Femur (tissue), 1 donor: Measurements from ENCODE around the gene SAMD11.
"Not testable (repeated sequence)": the region's sequence is repeated elsewhere in the genome, so short reads cannot be mapped to it uniquely, and the experiment has no call there.

Experiments
- DNase-seq: peaks from one replicate; pipeline ENCODE4 v3.0.0-alpha.2; 2017

The SAMD11 gene

GRCh38 chr1:966135-966703 lies 42.5 kb downstream of the SAMD11 start, which contains the start of gene PLEKHN1:
Gene PLEKHN1 (plus strand): TSS chr1:966482. CDS start chr1:966532, 50 bp downstream.
- DNase-seq = no peak

DNA sequence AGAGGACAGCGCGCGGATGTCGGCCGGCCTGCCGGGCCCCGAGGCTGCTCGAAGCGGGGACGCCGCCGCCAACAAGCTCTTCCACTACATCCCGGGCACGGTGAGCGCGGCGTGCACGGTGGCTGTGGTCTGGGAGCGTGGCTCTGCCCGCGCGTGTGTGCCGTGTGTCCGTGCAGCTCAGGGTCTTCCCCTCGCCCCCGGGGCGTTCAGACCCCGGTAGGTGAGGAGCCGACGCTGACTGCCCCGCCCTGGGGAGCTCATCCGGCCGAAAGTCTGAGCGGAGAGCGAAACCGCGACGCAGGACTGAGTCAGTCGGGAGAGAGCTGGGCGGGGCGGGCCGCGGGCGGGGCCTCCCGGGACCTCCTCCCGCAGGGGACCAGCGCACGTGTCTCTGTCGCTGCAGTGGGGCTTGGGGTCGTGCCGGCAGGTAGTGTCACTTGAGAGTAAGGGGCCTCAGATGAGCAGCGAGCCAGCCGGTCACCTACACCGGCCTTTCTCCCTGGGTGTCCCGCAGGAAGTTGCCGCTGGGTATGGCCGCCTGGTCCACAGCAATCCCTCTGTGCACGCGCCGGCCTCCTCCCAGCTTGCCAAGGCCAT lies 43.1 kb downstream of the SAMD11 start:
- DNase-seq = no peak

DNA sequence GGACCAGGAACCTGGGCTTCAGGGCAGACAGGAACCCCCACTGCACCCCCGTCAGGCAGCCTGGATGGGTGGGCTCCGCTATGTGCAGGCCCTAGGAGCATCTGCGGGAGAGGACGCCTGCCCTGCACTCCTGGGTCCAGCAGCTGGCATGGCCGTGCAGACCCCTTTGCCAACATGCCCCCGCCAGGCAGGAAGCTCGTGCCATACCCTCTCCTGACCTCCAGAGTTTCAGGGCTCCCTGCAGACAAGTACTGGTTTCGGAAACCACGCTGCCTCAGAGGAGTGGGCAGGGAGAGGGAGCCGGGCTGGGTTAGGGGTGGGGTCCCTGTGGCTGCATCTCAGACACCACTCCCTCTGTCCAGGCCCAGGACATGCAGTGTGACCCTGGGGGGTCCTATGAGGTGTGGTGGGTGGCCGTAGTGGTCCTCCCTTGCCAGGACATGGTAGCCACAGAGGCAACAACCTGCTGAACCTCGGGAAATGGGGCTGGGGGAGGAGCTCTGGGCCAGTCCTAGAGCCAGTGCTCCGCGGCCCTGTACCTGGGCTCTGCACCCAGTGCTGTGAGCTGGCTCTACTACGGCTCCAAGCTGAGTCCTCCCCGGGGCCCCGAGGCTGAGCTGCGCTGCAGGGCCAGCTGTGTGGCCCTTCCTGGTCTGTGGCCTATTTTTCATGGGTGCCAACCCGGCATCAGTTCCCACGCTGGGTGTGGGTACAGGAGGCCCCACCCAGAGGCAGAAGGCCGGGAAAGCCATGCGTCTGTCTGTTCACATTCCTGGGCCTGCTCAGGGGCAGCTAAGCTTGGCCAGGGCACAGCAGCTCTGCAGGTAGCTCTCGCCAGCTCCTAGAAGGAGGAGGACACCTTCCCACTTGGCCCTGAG lies 44.0 kb downstream of the SAMD11 start:
- no peak for DNase-seq

GRCh38 chr1:969260-969855 lies 45.6 kb downstream of the SAMD11 start:
- DNase-seq = no peak

GRCh38 chr1:970242-970972 lies 46.7 kb downstream of the SAMD11 start:
- no peak for DNase-seq

DNA sequence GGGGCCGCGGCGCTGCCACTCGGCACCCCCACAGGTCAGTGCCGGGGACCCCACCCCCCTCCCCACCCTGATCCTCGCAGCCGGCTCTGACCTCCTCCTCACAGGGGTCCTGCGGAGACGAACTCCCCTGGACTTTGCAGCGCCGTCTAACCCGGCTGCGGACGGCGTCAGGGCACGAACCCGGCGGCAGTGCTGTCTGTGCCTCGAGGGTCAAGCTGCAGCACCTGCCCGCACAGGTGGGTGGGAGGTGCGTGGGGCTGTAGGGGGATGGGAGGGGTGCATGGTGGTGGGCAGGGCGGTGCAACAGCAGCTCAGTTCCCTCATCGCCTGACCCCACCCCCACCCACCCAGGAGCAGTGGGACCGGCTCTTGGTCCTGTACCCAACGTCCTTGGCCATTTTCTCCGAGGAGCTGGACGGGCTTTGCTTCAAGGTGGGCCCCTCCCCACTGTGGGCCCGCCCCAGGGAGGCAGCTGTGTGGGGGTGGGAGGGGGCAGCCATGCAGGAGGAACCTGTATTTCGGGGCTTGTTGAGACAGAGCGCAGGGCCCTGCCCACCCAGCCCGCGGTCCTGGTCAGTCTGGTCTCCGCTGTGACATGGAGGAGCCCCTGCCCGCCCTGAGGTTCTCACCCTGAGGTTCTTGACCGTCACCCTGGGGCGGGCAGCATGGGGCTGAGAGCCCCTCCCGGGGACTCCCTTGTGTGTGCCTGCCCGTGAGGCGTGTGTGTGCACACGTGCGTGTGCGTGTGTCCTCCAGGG lies 47.4 kb downstream of the SAMD11 start:
- no peak for DNase-seq

DNA sequence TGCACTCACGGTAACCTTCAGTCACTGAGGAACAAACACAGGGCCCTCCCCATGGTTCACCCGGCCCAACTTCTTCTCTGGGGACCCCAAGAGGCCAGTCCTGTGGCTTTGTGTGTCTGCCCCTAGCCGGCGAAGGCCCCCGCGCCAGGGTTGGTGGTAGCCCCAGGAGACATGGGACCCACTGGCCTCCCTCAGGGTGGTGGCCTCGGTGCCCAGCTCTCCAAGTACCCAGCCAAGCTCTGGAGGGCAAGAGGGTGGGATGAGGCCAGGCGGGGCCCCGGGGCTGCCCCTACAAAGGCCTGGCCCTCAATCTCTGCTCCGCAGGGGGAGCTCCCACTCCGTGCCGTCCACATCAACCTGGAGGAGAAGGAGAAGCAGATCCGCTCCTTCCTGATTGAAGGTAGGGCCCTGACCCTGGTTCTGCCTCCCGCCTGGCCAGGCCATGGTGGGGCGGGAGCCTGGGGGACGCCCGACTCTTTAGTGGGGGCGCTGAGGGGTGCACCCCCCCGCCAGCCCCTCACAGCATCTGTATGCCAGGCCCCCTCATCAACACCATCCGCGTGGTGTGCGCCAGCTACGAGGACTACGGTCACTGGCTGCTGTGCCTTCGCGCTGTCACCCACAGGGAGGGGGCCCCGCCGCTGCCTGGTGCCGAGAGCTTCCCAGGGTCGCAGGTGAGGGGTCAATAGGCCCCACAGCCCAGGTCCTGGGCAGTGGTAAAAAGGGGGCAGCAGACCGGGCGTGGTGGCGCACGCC lies 48.2 kb downstream of the SAMD11 start:
- no peak for DNase-seq

- no peak for DNase-seq
Observed at GRCh38 chr1:972726-973458, 49.2 kb downstream of the SAMD11 start.

GRCh38 chr1:973459-974292 lies 50.0 kb downstream of the SAMD11 start:
- no peak for DNase-seq

DNA sequence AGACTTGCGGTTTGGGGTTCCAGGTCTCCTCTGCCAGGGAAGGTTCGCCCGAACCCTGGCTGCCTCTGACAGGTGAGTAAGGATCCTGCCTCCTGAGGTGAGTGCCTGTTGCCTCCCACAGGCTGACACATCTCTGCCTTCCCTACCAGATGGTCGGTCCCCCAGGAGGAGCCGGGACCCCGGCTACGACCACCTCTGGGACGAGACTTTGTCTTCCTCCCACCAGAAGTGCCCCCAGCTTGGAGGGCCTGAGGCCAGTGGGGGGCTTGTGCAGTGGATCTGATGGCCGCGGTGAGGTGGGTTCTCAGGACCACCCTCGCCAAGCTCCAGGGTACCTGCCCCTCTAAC lies 50.5 kb downstream of the SAMD11 start:
- DNase-seq = no peak

- no peak for DNase-seq
Observed at GRCh38 chr1:974687-975328, 51.1 kb downstream of the SAMD11 start.

- DNase-seq = no peak
Observed at GRCh38 chr1:975365-975764, 51.6 kb downstream of the SAMD11 start.

GRCh38 chr1:975896-976683 lies 52.4 kb downstream of the SAMD11 start:
- DNase-seq = no peak

- not testable (repeated sequence) for DNase-seq
Observed at GRCh38 chr1:976791-977190, 53.1 kb downstream of the SAMD11 start.

- DNase-seq = peak; percentile 21
Observed at GRCh38 chr1:978069-978834, 54.5 kb downstream of the SAMD11 start.

DNA sequence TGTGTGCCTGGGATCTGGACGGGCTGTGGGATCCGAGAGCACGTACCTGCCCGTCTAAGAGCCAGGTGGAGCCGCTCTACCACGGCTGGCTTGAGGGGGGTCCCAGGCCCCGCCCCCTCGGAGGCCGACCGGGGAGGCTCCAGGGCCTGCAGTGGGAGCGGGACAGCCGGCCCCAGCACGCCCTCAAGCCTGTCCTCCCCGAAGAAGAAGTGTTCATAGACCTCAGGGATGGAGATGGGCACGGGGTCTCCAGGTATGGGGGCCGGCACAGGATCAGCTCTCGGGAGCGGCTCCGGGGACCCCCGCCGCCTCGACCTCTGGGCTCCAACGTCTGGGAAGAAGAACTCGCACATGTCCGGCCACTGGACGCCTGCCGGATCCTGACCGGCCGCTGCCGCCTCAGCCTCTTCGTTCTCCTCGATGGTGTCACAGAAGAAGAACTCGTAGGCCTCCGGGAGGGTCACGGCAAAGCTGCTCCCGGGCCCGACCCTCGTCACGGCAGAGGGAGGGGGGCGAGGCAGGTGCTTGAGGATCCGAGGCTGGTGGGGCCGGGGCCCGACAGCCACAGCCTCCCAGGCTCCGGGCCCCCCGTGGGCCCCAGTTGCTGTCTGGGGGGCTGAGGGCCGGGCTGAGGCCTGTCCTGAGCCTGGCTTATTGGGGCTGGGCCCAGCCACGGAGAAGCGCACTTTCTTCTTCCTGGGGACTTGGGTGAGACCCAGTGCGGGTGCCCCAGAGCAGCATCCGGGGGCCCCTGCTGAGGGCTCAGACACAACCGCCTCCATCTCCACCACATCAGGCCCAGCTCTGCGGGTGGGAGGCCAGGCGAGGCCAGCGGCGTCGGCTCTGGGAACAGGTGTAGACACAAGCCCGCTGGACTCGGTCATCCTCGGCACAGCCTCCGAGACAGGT lies 55.4 kb downstream of the SAMD11 start:
- DNase-seq = no peak

DNA sequence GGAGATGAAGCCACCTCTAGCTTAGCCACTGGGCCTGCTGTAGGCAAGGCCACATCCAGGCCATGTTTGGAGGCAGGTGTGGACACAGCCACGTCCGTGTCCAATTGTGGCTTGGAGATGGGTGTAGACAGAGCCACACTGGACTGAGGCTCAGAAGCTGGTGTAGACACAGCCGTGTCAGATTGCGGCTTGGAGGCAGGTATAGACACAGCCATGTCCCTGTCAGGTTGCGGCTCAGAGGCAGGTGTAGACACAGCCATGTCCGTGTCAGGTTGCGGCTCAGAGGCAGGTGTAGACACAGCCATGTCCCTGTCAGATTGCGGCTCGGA lies 56.0 kb downstream of the SAMD11 start:
- DNase-seq = no peak
